Measurements from ENCODE around the gene DMKN.

Gene DMKN

DNA sequence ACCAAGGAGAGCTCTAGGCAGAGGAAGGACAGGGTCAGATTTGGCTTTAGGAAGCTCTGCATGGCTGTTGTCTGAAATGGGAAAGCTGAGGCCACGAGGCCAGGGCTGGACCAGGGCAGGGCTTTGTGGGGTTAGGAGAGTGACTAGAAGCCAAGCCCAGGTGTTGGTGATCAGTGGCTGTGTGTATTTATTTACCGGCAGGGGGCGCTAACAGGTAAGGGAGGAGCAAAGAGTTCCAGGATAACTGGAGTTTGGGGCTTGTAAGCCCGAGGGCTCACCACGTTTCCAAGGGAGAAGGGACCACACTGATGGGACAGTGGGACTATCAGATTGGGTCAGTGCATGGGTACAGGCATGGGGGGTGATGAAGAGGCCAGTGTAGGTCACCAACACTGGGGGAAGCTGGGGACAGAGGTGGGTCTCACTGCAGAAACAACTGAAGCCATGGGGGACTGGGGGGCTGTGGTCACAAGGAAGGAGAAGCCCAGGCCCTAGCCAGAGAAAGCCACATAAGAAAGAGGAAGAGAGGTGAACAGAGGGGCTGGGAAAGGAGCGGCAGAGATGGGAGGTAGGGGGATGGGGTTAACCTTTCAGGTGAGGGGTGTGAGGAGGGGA, 35.8 kb upstream of the DMKN start:
- DNase-seq, result peak; percentile 61

DNA sequence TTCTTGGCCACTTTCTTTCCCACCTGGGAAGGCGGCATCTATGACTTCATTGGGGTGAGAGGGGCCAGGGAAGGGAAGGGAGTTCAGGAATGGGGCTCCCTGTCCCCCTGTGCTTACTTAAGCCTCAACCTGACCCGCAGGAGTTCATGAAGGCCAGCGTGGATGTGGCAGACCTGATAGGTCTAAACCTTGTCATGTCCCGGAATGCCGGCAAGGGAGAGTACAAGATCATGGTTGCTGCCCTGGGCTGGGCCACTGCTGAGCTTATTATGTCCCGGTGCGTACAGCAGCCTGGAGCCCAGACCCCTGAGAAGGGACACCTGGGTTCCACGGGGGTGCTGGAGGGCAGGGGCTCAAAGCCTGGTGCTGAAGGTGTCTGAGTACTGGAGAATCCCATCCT, 33.1 kb upstream of the DMKN start:
- no peak for DNase-seq

DNA sequence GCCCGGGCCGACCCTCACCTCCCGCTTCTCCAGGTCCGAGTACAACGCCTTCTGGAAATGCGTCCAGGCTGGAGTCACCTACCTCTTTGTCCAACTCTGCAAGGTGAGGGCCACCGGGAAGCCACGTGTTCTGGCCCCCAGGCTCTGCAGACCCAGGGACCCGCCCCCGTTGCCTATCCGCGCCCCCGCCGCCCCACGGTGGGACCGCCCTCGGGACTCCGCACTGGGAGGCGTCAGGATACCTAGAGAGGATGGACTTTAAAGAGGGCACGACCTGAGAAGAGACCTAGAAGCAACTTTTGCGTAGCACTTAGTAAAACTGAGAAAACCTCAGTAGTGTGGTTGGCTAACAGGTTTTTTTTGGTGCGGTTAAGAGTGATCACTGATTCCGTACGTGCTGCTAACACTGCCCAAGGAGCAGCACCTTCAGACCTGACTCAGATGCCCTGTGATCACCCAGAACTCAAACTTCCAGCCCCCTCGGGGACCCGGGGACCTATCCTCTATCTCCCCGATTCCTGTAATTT, 32.5 kb upstream of the DMKN start:
- peak; percentile 13 for DNase-seq

DNA sequence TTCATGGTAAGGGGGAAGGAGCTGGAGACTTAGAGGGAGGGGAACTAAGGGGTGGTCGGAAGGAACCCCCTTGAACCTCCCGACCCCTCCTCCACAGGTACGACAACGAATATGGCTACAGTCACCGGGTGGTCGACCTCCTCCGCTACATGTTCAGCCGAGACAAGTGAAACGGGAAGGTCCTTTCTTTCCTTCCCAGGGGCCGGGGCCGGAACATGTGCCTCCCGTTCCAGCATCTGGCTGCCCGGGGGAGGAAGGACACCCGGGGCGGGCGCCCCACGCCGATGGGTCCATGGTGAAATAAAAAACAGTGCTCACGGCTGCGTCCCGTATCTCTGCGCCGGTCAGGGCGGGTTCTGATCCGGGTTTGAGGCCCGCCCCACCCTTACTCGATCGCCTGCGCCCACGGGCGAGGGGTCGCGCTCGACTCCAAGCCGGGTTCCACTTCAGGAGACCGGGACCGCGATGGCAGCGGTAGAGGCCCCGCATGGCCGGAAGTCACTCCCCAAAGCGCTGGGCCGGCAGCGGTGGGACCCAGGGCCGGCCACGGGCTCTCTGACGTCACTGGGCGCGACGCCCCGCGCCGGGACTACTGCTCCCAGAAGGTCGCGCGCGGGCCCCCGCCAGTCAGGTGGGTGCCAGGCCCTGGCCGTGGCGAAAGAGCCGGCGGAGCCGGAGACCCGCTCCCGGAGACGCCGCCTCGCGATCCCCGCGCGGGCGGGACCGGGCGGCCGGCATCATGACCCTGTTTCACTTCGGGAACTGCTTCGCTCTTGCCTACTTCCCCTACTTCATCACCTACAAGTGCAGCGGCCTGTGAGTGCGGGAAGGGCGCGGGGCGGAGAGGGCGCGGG, 31.8 kb upstream of the DMKN start, which contains the start of gene TMEM147:
TSS of gene TMEM147 (plus strand) at position 626 of the 854 bp plus-strand sequence. CDS start at position 740, 114 bp downstream.
- peak; percentile 83 for DNase-seq

DNA sequence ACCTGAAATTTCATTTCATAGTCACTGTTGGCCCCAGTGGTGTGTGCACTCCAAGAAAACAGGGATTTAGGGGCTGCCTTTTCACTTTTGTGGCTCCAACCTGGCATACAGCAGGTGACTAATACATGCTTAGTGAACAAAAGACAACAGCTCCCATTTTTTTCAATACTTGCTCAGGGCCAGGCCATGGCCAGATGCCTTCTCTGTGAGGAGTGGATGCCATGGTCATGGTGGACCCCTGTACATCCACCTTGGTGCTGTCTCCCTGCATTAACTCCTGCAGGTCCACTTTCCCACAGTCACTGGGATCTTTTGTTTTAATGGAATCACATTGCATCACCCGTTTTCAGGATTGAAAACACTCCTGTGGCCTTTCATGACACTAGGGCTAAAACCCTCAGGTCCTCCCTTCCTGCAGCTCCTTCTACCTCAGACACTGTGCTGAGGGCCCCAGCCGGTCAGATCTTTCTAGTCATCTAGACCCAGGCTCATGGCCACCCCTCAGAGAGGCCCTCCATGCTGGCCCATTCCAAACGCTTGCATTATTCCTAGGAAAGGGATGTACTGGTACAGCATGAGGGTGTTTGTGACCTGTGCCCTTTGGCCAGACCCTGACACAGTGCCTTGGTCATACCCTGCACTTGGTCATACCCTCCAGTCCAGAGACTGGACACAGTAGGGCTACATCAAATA, 30.8 kb upstream of the DMKN start:
- no peak for DNase-seq

DNA sequence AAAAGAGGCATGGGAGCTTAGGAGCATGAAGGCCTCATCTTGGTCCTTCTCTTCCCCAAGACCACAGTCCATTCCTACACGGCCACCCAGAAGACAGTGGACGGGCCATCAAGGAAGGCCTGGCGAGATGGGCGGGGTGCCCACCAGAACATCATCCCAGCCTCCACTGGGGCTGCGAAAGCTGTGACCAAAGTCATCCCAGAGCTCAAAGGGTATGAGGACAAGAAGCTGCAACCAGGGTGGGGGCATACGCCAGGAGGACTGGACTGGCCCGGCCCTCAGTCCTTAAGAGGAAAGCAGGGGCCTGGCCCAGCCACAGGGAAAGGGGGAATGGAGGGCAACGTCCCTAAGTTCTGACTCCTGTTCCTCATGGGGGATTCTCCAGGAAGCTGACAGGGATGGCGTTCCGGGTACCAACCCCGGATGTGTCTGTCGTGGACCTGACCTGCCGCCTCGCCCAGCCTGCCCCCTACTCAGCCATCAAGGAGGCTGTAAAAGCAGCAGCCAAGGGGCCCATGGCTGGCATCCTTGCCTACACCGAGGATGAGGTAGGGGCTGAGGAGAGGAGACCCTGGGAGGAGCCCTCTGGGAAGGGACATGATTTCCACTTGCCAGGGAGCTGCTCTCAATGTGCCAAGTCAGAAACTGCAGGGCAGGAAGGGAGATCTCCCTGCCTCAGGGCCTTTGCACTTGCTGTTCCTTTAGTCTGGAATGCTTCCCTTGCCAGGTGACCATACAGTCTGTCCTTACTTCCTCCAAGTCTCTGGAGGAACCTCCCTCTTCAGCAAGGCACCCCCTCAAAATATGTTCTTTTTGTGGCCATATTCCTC, 30.0 kb upstream of the DMKN start:
- DNase-seq, result no peak

DNA sequence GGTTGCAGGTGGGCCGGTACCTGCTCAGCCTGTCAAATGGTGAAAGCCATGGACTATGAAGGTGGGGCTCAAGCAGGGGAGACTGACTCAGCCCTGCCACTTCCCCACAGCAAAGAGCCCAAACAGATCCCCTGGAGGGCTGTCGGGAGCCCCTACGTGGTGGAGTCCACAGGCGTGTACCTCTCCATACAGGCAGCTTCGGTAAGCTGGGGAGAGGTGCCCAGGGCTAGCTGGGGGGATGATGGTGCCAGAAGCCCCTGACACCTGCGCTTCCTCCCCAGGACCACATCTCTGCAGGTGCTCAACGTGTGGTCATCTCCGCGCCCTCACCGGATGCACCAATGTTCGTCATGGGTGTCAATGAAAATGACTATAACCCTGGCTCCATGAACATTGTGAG, 28.8 kb upstream of the DMKN start:
- no peak for DNase-seq

DNA sequence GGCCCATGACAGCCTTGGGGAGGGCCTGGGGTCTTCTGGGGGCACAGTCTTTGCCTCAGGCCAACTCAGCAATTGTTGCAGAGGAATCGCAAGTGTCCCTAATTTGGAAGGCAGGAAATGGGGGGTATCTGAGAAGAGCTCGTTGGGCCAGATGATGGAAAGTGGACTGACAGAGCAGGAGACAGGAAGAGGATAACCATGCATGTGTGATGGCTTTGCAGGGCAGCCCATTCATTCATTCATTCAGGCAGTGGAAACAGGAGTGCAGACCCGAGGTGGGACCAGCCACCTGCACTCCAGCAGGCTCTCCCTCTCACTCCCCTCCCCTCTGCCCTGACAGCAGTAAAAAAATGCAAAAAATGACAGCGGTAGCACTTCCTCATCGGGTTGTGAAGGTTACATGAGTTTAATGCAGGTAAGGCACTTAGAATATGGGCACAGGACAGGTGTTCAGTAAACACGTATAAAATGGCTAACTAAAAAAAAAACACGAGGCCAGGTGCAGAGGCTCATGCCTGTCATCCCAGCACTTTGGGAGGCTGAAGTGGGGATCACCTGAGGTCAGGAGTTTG, 27.0 kb upstream of the DMKN start:
- no peak for DNase-seq

DNA sequence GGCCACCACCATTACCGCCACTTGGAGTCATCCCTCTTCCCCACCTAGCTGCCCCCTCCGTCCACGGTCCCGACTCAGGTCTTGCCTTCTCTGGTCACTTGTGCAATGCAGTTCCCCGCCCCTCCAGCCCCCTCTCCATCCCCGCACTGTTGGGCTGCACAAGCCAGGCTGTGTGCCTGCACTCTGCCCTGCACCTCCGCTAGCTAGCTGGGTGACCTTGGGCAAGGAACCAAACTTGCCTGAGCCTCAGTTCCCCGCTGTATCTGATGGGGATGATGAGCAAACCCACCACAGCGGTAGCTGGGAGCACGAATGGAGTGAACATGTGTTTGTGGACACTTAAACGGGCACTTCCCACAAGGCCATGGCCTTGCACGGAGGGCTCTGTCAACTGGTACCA, 26.4 kb upstream of the DMKN start:
- DNase-seq, result no peak

DNA sequence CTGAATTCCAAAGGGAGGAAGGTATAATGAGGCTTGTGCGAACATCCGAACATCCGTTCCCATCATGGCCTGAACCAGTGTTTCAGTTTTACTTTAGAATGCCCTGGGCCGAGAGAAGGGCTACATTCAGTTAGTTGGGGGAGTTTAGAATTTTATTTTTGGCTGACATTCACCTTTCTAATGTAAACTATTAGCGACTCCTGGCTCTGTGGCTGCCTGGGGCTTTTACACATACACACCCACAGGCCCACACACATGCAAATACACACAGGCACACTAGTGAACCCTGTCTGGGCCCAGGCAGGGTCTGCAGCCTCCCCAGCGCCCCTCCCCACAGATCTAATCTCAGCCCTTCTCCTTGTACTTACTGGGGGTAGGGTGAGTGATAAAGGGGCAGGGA, 25.9 kb upstream of the DMKN start:
- no peak for DNase-seq

DNA sequence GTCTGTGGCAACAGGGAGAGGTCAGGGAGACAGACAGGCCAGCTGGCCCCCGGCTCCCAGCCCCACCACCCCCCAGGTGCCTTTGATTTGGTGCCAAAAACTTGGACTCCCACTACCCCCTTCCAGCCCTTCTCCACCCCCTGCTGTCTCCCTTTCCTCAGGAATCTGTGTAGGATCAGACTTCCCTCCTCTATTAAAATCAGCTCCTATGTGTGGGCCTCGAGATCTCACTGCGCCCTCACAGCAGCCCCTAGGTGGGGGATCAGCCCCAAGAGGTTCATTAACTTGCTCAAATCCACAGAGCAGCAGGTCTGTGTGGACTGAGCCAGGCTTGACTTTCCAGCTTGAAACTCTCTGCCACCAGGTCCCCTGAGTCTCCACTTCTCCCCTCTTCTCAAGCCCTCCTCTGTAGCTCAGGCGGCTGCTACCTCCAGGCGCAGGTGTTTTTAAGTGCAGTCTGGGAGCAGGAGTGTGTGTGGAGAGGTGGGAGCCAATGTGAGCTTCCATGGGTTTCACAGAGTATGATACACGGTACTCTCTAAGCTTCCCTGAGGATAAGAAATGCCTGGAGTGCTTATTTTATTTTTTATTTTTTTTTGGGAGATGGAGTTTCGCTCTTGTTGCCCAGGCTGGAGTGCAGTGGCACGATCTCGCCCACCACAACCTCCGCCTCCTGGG, 21.5 kb upstream of the DMKN start:
- DNase-seq, result no peak

DNA sequence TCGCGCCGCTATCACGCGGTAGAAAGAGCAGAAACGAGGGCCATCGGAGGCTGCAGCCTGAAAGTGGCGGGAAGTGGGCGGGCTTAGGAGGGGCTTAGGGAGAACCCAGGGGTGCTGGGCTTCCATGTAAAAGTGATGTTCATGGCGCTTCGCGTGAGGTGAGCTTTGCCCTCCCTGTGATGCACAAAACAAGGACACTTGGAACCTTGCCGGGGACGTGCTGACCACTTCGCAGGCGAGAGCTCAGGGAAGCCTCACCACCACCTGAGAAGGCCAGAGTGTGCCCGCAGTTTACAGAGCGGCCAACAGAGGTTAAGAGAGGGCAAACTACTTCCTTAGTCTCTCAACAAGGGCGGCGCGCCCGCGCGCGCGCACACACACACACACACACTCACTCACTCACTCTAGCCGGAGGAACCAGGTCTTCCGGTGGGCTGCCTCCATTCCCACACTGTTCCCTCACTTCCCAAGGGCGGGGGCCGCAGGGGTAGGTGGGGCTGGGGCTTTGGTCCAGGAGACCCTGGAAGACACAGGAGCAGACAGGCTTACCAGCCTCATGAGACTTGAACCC, 20.5 kb upstream of the DMKN start:
- no peak for DNase-seq

DNA sequence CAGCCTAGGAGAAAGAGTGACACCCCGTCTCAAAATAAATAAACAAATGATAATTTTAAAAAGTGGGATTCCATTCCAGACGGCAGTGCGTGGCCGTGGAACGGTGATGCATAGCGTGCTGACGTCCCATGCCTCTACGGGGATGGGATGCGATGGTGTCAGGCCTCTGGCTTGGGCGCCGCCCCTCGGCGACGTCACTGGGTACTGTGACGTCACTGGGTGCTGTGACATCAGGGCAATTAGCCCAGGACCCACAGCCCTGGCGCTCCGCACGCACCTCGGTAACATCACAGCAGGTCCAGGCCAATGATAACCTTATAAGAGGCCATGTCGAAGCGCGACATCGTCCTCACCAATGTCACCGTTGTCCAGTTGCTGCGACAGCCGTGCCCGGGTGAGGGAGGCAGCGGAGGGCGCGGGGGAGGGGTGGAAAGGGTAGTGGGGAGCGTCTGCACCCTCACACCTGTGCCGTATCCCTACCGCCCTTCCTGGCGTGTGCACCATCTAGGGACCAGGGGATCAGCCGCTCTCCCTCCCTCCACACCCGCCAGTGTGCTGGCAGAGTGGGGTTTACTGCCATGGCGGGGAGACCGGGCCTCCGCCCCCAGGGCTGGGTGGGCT, 19.9 kb upstream of the DMKN start, which contains the start of gene GAPDHS:
TSS of gene GAPDHS (plus strand) at position 256 of the 621 bp plus-strand sequence. CDS start at position 328, 72 bp downstream.
- DNase-seq, result no peak

DNA sequence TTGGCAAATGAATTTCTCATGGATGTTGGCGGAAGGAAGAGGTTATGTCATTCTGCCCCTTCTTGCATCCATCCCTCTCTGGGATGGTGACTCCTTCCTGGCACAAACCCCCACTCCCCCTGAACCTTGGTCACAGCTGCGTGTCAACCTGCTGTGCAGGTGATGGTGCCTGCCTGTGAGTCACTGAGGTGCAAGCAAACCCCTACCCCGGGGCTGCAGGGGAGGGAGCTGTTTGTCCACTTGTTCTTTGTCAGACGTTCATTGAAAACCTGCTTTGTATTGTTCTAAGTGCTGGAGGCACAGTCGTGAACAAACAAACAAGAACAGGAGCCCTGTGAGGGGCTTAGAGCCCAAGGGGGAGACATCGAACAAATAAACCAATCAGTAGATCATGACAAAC, 17.8 kb upstream of the DMKN start:
- DNase-seq, result no peak

DNA sequence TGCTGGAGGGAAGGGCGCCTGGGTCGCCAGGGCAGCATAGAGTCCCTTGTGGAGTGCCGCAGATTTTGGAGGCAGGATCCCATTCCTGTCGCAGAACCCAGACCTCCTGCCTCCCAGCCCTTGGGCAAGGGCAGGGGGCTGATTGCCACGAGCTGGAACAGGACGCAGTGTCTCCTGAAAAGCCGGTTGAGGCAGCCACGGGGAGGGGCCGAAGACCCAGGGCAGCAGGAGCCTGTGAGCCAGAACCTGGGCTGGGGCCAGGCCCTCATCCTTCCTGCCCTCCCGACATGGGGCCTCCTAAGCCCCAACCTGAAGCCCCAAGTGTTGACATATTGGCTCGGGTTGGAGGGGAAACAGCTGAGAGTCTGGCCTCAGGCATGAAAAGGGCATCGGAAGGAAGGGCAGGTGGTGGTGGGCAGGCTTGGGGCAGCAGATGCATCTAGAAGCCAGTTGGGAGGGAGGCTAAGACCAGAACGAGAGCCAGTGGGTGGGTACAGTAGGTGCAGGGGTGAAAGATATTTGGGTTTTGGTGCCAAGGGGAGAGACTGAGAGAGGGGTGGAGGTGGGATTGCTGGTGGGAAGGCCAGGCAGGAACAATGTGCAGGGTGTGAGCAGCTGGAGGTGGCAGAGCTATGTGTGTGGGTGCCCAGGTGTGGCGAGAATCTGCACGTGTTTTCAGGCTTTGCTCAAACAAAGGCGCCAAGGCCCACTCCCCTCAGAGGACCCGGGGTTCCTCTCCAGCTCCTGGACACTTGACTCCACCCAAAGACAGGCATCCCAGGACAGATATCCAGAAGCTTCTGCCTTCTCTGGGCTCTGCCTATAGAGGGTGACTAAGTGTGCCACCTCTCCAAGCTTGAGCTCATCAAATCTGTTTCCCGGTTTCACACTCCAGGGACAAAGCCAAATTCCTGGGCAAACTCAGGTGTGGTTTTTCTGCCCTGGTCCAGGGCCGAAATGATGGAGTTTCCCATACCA, 16.1 kb upstream of the DMKN start:
- no peak for DNase-seq

DNA sequence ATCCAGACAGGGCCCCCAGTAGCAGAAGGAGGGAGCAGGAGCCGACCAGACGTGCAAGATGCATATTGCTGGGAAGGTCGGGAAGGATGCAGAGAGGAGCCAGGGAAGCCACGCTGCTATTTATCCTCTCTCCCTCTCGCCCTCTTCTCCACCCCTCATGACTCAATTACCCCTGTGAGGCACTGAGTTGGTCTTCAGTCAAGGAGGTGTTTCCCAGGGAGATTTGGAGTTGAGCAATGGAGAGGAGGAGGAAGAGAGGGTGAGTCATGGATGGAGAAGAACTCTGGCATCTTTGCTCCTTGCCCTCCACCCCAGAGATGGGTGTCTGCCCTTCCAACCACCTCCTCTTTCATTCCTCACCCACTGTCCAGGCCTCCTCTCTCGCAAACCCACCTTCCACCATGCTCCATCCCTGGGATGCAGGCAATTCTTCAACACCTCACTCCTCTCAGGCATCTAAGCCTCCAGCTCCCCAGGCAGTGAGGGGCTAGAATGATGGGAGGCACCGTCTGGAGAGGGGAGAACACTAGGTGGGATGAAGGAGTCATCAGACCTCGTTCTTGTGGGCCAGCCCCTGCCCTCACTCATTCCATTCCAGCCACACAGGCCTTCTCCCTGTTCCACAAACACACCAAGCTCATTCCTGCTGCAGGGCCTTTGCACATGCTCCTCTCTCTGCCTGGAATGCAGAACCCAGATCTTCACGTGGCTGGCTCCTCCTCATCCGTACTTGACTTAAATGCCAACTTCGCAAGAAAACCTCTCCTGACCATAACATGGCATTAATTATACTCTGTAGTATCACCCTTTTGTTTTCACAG, 15.0 kb upstream of the DMKN start, which contains the start of gene SBSN:
TSS of gene SBSN (minus strand) at position 94 of the 821 bp plus-strand sequence. CDS start at position 64, 30 bp downstream.
- DNase-seq, result no peak

DNA sequence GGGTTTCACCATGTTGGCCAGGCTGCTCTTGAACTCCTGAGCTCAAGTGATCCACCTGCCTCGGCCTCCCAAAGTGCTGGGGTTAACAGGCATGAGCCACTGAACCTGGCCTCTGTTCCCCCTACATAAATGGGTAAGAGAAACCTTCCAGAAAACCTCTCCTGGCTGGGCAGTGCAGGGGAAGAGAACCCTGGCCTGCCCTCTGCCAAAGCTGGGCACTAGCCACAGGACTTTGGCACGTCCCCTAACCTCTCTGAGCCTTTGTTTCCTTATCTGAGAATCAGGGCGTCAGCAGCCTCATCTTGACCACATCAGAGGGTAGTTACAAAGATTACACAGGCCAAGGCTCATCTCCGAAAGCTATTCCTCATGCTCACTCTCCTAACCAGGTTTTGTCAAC, 12.4 kb upstream of the DMKN start:
- no peak for DNase-seq

DNA sequence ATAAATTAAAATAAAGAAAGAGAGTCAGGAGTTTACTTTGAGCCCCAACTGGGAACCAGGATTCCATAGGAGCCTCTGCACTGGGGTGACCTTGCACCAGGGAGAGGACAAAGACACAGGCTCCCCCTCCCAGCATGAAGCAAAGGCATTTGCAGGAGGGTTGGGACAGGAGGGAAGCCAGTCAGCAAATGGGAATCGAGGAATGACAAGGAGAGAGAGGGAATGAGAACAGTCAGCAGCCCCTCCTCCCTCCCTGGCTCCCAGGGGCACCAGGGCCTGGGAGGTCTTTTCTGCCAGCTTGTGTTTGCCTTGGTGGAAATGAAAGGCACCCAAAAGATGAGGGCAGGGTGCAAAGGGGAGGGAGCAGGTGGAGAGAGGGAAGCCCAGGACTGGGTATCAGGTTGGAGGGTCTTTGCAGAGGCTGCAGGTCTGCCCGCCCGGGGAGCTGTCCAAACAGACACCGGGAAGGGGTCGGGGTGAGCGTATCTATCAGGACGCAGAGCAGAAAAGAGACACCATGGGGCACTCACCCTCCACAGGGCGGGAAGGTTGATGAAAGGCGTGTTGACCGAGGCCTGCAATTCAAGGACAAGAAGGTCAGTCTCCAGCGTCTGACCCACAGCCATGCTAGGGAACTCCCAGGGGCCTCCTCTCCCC, 10.9 kb upstream of the DMKN start:
- DNase-seq, result no peak
